Epithelial cell of prostate (primary cell): Measurements from ENCODE around the gene SH3GL2.

Experiments used
- DNase-seq: peaks from one replicate; pipeline ENCODE4 v3.0.0-alpha.2; 2011; ENCODE audit warnings: low read depth, low spot score
- H3K27ac ChIP-seq: fragments of 450-650 bp; 2 replicates; pipeline ENCODE4 v1.5.1; 2017; ENCODE audit warnings: mild to moderate bottlenecking

The SH3GL2 gene

DNA sequence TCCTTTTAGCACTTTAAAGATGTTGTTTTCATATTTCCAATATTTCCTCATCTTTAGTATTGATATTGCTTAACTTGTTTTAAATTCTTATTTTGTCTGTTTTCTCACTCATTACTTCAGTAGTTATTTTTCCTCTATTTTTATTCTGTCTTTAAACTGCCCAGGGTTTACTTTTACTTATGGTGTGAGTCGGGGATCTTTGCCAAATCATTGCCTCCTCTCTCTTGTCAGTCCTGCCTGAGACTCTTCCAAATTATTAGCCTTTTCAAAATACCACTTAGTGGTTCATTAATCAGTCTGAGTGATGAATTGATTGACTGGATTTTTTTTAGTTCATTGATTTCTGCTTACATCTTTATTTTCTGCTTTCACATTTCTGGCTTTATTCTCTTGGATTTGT lies 72.9 kb downstream of the SH3GL2 start:
- no peak for DNase-seq
- no peak overlapping the region for H3K27ac ChIP-seq

DNA sequence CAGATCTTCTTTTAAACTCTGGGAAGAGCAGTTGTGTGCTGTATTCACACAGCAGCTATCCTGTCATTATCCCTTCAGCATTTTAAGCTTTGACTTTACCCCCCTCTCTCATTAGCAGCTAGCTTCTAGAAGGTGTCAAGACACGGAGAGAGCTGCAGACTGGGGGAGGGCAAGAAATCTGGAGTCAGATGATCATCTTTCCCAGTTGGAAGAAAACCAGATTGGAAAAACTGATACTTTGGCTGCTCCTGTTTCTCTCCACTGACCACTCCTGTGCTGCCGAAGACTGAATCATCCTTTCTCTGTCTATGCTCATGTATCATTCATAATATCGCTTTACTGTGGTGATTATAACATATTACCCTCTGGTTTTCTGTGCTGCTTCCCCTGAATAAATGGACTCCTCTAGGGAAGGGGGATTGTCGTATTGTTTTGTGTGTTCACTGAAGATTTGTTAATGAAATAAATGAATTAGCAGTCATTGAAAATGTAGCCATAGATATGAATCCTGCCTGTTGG lies 75.1 kb downstream of the SH3GL2 start:
- no peak for DNase-seq
- H3K27ac ChIP-seq, result no peak overlapping the region

DNA sequence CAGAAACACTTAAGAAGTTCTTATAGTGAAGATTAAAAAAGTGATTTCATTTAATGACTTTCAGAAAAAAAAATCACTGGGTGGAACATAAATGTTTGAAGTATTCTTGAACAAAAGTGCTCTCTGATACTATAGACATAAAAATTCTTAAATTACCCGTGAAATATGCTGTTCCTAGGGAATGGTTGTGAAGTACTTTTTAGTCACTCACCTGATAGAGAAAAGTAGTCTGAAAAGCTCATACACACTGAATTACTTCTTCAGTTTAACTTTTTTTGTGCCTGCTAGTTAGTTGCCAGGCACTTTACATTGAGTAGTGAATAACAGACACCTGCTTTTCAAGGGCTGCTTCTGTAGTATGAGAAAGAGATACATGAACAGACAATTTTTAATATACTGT lies 78.0 kb downstream of the SH3GL2 start:
- no peak overlapping the region for H3K27ac ChIP-seq
- no peak for DNase-seq

DNA sequence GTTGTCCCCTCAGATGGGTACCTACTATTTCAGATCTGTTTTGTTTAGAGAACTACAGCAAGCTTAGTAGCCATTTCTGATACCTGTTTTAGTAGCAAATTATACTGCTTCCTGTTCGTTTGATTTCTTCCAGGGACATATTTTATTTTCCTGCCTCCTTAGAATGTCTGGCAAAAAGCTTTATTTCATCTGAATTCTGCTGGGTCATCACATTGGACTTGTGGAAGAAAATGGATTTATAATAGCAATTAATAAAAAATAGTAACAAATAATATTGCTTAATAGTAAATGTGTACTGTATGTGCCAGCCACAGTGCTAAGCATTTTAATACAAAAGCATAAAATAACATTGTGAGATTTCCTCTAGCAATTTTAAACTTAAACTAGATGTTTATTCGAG lies 79.4 kb downstream of the SH3GL2 start:
- no peak for DNase-seq
- H3K27ac ChIP-seq, result no peak overlapping the region

DNA sequence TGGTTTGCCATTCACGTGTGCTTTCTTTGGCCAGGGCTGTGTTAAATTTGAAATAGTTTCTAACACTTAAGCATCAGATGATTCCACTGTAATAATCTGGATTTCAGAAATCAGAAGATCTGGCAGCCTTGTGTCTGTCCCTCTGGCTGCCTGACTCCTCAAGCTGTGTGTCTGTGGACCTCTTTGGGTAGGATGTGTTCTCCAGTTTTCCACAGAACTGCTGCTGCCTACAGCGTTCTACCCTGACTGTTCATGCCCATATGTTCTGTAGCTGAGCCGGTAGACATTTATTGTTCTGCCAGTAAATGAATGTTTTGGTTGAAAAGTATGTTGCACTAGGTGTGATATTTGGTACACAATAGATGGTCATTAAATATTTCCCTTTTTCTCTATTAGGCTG lies 81.3 kb downstream of the SH3GL2 start:
- DNase-seq, result no peak
- H3K27ac ChIP-seq, result no peak overlapping the region

DNA sequence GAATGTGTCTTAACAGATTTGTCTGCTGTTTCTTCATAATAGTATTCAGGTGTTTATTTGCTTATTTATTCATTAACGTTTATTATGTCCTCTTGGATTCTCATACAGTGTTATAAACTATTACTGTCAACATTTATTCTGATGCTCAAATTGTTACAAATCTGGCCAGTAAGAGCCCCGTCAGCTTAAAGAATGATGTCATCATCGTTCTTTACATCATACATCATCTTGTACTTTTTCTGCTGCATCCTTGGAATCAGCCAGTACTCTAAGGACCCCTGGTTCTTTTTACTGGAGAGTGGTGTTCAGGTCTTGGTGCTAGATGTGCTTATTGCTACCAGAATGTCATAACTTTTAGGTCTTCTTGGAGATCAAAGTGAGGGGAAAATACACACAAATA lies 86.6 kb downstream of the SH3GL2 start:
- DNase-seq, result no peak
- no peak overlapping the region for H3K27ac ChIP-seq

DNA sequence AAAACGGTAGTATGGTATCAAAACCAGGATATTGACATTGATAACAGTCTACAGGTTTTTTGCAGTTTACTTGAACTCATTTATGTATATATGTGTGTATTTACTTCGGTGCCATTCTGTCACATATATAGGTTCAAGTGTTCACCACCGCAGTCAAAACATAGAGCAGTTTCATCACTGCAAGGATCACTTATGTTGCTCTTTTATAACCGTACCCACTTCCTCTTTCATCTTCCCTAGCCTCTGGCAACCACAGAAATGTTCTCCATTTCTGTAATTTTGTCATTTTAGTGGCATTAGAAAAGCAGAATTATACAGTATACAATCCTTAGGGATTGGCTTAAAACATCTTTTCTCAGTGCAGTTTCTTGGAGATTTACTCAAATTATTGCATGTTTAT lies 90.3 kb downstream of the SH3GL2 start:
- no peak overlapping the region for H3K27ac ChIP-seq
- no peak for DNase-seq

DNA sequence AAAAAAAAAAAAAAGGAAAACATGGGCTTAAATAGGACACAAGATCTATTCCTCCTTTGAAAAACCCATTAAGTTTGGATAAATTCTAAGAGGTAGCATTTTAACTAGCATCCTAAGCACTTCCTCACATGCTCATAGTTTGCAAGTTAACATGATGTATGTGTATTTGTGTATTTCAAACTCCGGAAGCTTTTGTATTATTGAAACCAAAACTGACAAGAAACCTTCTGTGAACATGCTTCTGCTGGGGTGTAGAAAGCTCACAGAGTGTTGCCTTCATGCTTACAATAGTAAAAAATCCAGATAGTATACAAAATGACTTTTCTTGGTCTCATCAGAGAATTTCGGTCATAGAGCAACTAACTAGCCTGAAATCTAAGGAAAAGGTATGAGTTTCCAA lies 103.8 kb downstream of the SH3GL2 start:
- DNase-seq, result no peak
- H3K27ac ChIP-seq, result no peak overlapping the region

DNA sequence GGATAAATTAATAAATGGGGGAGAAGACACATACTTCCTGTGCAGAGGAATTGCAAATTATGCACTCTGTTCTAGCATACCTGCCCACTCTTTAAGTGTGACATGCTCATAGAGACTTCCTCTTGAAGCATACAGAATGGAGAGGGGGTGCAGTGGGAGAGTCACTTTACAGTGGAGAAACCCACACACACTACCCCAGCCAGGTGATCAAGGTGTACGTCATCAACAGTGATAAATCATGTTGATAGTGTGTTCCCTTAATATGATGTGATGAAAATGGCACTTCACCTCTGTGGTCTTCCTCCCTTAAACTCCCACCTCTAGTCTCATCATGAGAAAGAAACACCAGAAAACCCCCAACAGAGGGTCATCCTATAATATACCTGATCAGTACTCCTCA lies 110.0 kb downstream of the SH3GL2 start:
- no peak for DNase-seq
- H3K27ac ChIP-seq, result no peak overlapping the region

DNA sequence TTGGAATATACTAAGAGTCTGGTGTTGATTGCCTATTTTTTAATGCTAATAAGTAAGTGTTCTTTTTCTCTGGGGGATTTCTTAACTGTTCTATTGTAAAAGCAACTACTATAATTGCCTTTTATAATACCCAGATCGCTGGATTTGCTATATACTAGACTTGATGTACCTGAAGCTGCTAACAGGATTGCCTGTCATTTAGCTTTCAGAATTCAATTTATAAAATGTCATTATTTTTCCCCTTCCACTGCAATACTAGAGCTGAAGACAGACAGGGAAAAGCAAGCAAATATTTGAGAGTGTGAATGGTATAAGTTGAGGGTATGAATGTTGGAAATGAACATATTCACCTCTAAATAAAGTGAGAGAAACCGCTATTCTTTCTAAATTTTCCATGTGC lies 115.5 kb downstream of the SH3GL2 start:
- no peak overlapping the region for H3K27ac ChIP-seq
- DNase-seq, result no peak

DNA sequence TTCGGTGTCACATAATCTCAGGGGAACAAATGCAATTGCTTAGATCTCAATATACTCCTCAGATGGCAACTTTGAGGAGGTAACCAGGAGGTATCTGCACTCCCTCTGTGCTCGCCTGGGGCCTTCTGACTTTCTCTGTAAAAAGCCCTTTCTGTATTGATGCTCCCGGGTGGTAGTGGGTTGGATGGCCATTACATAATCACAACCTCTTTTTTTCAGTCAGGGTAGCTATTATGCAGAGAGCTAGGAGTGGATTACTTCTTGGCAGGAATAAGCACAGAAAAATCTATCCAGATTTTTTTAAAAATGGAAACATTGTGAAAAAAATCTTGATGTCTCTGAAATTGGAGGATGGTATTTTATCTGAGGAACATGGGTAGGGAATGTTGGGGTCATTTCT lies 116.6 kb downstream of the SH3GL2 start:
- no peak for DNase-seq

DNA sequence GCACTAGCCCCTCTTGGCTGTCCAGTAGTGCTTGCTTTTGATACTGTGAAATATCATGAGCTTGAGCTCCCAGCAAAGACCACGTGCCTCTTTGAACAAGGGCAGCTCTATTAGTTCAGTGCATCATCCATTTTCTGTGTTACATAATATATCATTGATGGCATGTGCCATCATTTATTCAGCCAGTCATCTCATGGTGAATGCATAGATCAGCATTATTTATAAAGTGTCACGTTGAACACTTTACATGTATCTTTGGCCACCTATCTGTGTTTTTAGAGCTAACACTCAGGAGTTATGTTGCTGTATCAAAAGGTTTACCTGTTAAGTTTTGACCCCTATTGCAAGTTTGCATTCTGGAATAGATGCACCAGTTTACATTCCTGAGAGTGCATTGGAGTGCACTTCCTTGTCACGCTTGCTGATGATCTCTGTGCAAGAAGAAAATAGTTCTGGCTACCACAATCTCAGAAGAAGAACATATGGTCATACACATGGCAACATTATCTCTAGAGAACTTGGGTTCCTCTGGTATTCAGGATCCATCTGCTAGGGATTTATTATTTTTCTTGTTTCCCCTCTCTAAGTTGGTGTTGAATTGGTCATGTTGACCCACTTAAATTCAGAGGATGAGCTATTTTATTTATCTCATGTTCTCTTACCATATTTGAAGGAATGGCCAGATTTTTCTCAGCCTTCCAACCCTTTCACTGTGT lies 120.9 kb downstream of the SH3GL2 start:
- no peak overlapping the region for H3K27ac ChIP-seq
- DNase-seq, result no peak

More for the DNA sequence above, 116.6 kb downstream of the SH3GL2 start:
- H3K27ac ChIP-seq, result no peak overlapping the region

DNA sequence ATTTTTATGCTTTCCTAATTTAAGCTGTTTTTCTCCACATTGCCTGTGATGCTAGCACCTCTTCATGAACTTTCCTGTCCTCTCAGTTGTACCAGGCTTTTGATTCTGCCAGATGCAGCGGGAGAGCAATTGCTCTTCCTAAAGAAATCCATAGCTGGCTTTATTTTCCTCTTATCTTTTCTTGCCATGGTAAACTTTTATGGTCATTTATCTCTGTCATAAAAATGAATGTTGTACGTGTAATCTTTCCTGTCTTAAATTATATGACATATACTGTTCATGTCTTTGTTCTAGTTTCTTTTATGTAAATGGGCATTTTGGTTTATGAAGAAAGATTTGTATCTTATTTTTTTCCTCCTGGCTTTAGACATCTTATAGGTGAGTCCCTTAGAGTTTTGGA lies 127.5 kb downstream of the SH3GL2 start:
- DNase-seq, result no peak
- H3K27ac ChIP-seq, result no peak overlapping the region

DNA sequence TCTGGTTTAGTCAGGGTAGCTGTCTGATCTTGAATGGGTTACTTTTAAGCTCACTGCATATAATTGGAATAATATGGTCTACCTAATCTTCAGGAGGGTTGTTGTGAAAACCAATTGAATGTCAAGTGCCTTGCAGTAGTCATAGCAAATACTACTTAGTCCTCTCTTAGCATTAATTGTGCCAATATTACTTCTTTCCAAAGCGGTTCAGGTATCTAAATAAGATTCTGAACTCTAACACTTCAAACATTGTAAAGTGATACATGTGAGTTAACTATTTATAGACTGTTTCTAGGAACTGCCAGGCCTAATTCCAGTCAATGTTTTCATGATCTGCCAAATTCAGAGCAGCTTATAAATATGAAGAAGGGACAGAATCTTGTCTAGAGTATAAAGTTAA lies 140.2 kb downstream of the SH3GL2 start:
- DNase-seq, result no peak

DNA sequence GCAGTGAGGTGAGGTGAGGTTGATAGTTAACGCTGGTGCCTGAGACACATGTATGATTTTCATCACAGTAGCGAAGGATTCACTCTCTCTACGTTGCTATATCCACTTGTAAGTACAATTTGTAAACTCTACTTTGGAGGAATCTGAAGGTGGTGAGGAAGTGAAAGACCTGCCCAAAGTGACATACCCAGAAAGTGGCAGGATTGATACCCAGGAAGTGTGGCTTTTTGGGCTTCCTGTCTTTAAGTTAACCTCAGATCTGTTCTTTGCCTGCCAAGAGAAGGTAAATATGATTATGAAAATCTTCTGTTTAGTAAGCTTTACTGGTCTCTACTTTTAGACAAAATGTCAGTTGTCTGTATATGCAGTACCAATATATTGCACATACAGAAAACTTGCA lies 143.1 kb downstream of the SH3GL2 start:
- DNase-seq, result no peak

More for the DNA sequence above, 140.2 kb downstream of the SH3GL2 start:
- H3K27ac ChIP-seq, result no peak overlapping the region

DNA sequence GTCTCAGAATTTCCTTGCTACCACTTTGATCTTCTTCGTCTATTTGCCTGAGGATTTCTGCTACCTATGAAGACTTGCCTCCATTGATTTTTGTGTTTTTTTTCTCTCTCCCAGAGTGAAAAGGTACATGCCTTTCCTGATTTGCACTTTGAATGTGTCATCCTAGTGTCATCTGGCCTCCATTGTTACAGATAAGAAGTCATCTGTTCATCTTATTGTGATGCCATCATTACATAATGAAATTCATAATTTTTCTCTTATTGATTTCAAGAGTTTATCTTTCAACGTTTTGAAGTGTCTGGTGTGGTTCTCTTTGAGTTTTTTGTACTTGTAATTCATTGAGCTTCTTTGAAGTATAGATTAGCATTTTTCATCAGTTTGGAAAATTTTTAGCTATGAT lies 144.8 kb downstream of the SH3GL2 start:
- no peak for DNase-seq
- no peak overlapping the region for H3K27ac ChIP-seq

More for the DNA sequence above, 143.1 kb downstream of the SH3GL2 start:
- no peak overlapping the region for H3K27ac ChIP-seq

DNA sequence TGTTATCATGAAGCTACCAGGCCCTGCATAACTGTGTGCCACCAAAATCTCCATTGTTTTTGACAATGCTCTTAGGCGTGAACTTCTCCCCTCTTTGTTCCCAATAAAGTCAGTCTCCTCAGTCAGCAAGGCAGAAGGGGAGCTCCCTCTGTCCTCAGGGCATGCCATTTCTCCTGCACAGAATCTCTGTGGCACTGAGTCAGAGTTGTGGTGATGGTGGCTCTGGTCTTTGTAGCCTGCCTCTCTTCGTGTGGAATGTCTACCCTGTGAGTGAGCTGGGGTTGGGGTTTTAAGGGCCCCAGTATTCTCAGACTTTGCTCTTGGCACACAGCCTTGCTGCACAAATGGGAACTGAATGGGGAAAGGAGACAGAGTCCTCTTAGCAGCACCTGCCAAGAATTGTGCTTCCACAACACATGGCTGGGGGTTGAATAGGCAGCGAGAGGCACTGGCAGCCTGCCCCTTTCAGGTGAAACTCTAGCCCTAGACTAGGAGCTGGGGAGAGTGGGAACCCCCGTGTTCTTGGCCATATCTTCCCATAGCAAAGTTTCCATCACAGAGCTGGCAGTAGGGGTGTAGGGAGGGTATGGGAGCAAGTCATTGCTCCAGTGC lies 146.6 kb downstream of the SH3GL2 start:
- no peak for DNase-seq
- H3K27ac ChIP-seq, result no peak overlapping the region

DNA sequence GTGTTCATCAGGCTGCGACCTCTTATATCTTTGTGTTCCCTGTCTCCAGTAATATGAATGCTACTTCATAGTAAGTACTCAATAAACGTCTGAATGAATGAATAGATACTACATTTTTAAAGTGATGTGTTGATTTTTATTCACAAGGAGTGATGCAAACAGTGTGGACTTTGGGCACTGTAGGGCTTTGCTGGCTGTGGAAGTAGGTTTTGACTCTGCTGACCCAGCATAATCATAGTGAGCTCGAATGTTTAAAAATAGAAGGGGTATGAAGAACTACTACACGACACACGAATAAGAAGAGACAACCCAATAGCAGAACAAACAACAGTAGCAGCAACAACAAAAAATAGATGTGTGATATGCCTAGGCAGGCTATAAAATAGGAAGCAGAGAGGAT lies 147.4 kb downstream of the SH3GL2 start:
- DNase-seq, result no peak
- H3K27ac ChIP-seq, result no peak overlapping the region

DNA sequence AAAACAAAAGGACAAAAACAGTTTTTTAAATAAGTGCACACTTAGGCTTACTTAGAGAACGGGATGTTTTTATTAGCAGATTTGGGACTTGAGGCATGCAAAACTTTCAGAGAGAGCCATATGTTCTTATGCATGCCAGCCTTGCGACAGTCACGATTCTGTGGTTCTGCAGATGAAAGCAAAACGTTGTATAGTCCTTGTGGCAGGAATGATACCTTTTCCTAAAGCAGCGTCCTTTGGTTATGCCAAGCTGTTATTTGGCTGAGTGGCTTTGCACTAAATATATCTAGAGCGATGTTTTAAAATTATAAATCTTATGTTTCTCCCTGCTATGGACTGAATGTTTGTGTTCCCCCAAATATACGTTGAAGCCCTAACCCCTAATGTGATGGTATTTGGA lies 152.0 kb downstream of the SH3GL2 start:
- H3K27ac ChIP-seq, result no peak overlapping the region
- no peak for DNase-seq

DNA sequence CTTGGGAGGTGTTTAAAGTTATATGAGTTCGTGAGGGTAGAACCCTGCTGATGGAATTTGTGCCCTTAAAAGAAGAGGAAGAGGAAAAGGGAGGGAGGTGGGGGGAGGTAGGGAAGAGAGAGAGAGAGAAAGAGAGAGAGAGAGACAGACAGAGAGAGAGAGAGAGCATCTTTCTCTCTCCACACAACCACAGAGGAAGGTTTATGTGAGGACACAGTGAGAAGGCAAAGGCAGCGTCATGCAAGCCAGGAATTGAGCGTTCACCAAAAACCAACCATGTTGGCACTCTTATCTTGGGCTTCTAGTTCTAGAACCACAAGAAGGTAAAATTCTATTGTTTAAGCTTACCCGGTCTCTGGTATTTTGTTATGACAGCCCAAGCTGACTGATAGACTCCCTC lies 152.4 kb downstream of the SH3GL2 start:
- H3K27ac ChIP-seq, result no peak overlapping the region
- no peak for DNase-seq

DNA sequence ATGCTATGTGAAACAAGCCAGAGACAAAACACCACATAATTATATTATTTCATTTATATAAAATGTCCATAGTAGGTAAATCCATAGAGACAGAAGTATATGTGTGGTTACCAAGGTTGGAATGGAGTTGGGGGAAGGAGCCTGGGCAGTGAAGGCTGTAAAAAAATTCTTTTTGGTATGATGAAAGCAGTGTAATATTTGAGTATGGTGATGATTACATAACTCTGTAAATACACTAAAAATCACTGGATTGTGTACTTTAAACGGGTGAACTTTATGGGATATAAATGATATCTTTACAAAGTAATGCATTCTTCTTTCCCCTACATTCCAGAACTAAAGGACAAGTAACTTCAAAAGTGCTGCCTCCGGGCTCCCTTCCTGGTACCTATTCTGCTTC lies 155.8 kb downstream of the SH3GL2 start:
- DNase-seq, result no peak
- no peak overlapping the region for H3K27ac ChIP-seq

DNA sequence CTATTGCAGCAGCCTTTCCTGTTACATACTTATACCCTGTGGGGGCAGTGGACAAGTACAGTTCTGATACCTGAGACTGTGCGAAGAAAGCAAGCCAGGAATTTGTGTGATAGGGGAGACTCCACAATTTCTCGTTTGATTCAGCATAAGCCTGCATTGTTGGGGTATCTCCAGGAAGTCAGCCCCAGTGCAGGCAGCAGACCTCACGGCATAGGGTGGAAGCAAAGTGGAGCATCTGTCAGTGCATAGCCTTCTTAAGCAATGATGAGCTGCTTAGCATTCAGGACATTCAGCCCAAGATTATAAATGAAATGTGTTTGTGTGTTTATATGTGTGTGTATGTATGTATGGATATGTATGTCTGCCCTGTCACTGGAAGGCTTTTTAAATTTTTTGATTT lies 157.0 kb downstream of the SH3GL2 start:
- no peak overlapping the region for H3K27ac ChIP-seq
- DNase-seq, result no peak
